Uterus (tissue), 4 donors: ENCODE results near the gene TNFRSF25. TPM values are rescaled to one million over a fixed set of nuclear protein-coding genes. Genes with fewer than 3 reads are reported as not detected.

Experiments
- DNase-seq, 2 donors: peaks; one replicate each; pipeline ENCODE4 v3.0.0-alpha.2; 2019 to 2020
- H3K27ac ChIP-seq, 2 donors: fragments of 200-600 bp; sonication (generic); 1 replicate in 1 of 2; 2 replicates in 1 of 2; pipeline ENCODE4 v1.5.1; 2016 to 2018
- H3K27me3 ChIP-seq, 2 donors: fragments of 200-600 bp; sonication (generic); one replicate each; pipeline ENCODE4 v1.5.1; 2018 to 2019; ENCODE audit warnings: control low read depth in 1 of 2
- H3K36me3 ChIP-seq, 2 donors: fragments of 200-600 bp; sonication (generic); one replicate each; pipeline ENCODE4 v1.5.1; 2019; ENCODE audit warnings: control low read depth in 1 of 2
- H3K4me1 ChIP-seq, 2 donors: fragments of 200-600 bp; sonication (generic); one replicate each; pipeline ENCODE4 v1.5.1; 2018 to 2019; ENCODE audit warnings: control low read depth in 1 of 2
- H3K4me3 ChIP-seq, 2 donors: fragments of 200-600 bp; sonication (generic); 1 replicate in 1 of 2; 2 replicates in 1 of 2; pipeline ENCODE4 v1.5.1; 2018 to 2019; ENCODE audit warnings: mild to moderate bottlenecking in 1 of 2
- H3K9me3 ChIP-seq, 2 donors: fragments of 200-600 bp; sonication (generic); one replicate each; pipeline ENCODE4 v1.5.1; 2019; ENCODE audit warnings: control low read depth in 1 of 2
- CTCF ChIP-seq, 4 experiments: fragments of 200-600 bp in 2 of 4; fragments of 450-650 bp in 2 of 4; sonication (generic) in 2 of 4; IDR thresholded peaks; one replicate each; pipeline ENCODE4 v1.5.1; 2016 to 2019; ENCODE audit warnings: antibody characterized with exemption in 4 of 4, mild to moderate bottlenecking in 2 of 4, moderate library complexity in 1 of 4
- POLR2A ChIP-seq, 2 donors: fragments of 450-650 bp; IDR thresholded peaks; one replicate each; pipeline ENCODE4 v1.6.1; 2016; ENCODE audit warnings: antibody characterized with exemption in 2 of 2, mild to moderate bottlenecking in 1 of 2, moderate library complexity in 1 of 2
- intact Hi-C: fragments of 100-400 bp; cut with DNase I; formaldehyde crosslinking; loops from one replicate; pipeline ENCODE4 v1.15.1; 2023; ENCODE audit warnings: low total_unique reads
- total RNA-seq, 4 donors: library from RNA; depleted of rRNA in 3 of 4; stranded (reverse); fragments of >200 nt in 3 of 4; gene quantifications; one replicate each; pipeline versions ENCODE4 v1.1.0 to v1.2.4, GENCODE V29; 2014 to 2023
- donor health status: DM: yes; HTN: yes; CAD: no.

The TNFRSF25 gene
- total RNA-seq, 4 donors from 2014 or later = 1.0 to 11.1 (median 4.8) TPM

GRCh38 chr1:6465461-6466005 is 440 bp downstream of the TNFRSF25 start:
- Histone ChIP-seq H3K27ac (no peak overlapping the region), H3K27me3 (no peaks in the 10 kb centered on the region), H3K36me3 (no peaks in the 10 kb centered on the region), H3K9me3 (no peaks in the 10 kb centered on the region), H3K4me1 (no peaks in the 10 kb centered on the region), H3K4me3 (no peak overlapping the region)
- DNase-seq = no peak
- no peak for TF ChIP-seq CTCF (IDR thresholded peaks at IDR 0.05)
- TF ChIP-seq POLR2A (IDR thresholded peaks at IDR 0.05) = no peak
- intact Hi-C loops = no loop called here

- Histone ChIP-seq H3K36me3 (no peaks in the 10 kb centered on the region), H3K27me3 (no peaks in the 10 kb centered on the region)
- intact Hi-C loops = no loop called here
These were observed 1.1 kb downstream of the TNFRSF25 start for GRCh38 chr1:6464915-6465314.

GRCh38 chr1:6464514-6464836 is 1.5 kb downstream of the TNFRSF25 start:
- Histone ChIP-seq H3K9me3 (no peaks in the 10 kb centered on the region), H3K4me3 (no peak overlapping the region), H3K27me3 (no peaks in the 10 kb centered on the region), H3K36me3 (no peaks in the 10 kb centered on the region), H3K27ac (no peak overlapping the region), H3K4me1 (peaks cover 0 to 5% of the 10 kb centered on the region in 2 donors)
- DNase-seq = no peak
- intact Hi-C loops = no loop called here
- TF ChIP-seq CTCF (IDR thresholded peaks at IDR 0.05) = no peak
- TF ChIP-seq POLR2A (IDR thresholded peaks at IDR 0.05) = no peak

More at GRCh38 chr1:6464915-6465314, 1.1 kb downstream of the TNFRSF25 start:
- no peak overlapping the region for H3K4me3 ChIP-seq
- no peak for DNase-seq
- no peaks in the 10 kb centered on the region for H3K9me3 ChIP-seq
- H3K27ac ChIP-seq = no peak overlapping the region
- H3K4me1 ChIP-seq = peaks cover 0 to 5% of the 10 kb centered on the region in 2 donors
- TF ChIP-seq POLR2A (IDR thresholded peaks at IDR 0.05) = no peak
- TF ChIP-seq CTCF (IDR thresholded peaks at IDR 0.05) = no peak

GRCh38 chr1:6463120-6463412 is 2.9 kb downstream of the TNFRSF25 start:
- Histone ChIP-seq H3K27ac (no peak overlapping the region), H3K9me3 (no peaks in the 10 kb centered on the region), H3K4me1 (peaks cover 0 to 5% of the 10 kb centered on the region in 2 donors), H3K36me3 (no peaks in the 10 kb centered on the region), H3K27me3 (no peaks in the 10 kb centered on the region), H3K4me3 (no peak overlapping the region)
- intact Hi-C loops = no loop called here
- TF ChIP-seq POLR2A (IDR thresholded peaks at IDR 0.05) (no peak), CTCF (IDR thresholded peaks at IDR 0.05) (no peak)
- no peak for DNase-seq

- TF ChIP-seq POLR2A (IDR thresholded peaks at IDR 0.05) (no peak), CTCF (IDR thresholded peaks at IDR 0.05) (no peak)
- Histone ChIP-seq H3K4me3 (no peak overlapping the region), H3K36me3 (no peaks in the 10 kb centered on the region), H3K27ac (no peak overlapping the region), H3K27me3 (no peaks in the 10 kb centered on the region), H3K4me1 (peaks cover 0 to 5% of the 10 kb centered on the region in 2 donors), H3K9me3 (no peaks in the 10 kb centered on the region)
- intact Hi-C loops = no loop called here
- DNase-seq = no peak
These were observed 3.4 kb downstream of the TNFRSF25 start for GRCh38 chr1:6462412-6463119.
